Esophagus muscularis mucosa (tissue), 3 donors: ENCODE measurements around the gene MAD1L1.

Experiments used
- CTCF ChIP-seq, 3 experiments: fragments of 200-600 bp in 2 of 3; fragments of 450-650 bp in 1 of 3; sonication (generic) in 2 of 3; IDR thresholded peaks; one replicate each; pipeline ENCODE4 v1.5.1; 2017 to 2019; ENCODE audit warnings: antibody characterized with exemption in 3 of 3, mild to moderate bottlenecking in 2 of 3, moderate library complexity in 1 of 3
- EP300 ChIP-seq: sonication (generic); formaldehyde crosslinking; IDR thresholded peaks from one replicate; pipeline ENCODE4 v1.6.1; 2017; ENCODE audit warnings: antibody characterized with exemption

DNA sequence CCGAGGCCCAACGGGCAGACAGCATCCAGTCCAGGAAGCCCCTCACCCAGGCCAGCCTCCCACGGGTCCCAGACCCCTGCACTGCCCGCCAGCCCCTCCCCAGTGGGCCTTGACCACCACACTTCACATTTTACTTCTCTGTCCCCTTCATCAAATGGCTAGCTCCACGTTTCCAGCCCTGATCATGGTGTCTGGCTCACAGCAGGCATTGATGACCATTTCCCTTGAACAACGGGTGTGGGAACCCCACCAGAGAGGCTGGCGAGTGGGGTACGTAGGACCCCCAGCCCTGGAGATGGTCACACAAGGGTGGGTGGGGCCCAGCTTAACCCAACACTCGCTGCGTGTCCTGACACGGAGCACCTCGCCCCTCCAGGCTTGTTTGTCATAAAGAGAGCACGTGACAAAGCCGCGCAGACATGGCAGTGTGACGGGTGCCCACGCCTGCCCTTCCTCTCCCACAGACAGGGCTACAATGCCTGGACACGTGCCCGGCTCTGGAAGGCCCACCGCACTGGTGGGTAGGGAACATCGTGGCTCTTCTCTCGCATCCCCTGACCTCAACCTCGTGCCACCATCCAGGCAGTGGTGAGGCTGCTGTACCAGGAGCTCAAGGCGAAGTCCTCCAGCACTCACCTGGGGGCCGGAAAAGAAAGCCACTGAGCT, 267.7 kb downstream of the MAD1L1 start:
- no peak for TF ChIP-seq CTCF (IDR thresholded peaks at IDR 0.05)
- no peak for TF ChIP-seq EP300
